Sigmoid colon (tissue), 7 donors: ENCODE data around the gene SMG7. TPM values are rescaled to one million over a fixed set of nuclear protein-coding genes. Genes with fewer than 3 reads are reported as not detected.
"Not testable (repeated sequence)": the region's sequence is repeated elsewhere in the genome, so short reads cannot be mapped to it uniquely, and the experiment has no call there.

ENCODE experiments used
- DNase-seq: peaks from one replicate; pipeline ENCODE4 v3.0.0-alpha.2; 2019
- H3K27ac ChIP-seq, 4 donors: fragments of 200-600 bp; sonication (generic); one replicate each; pipeline ENCODE4 v1.5.1; 2016 to 2019; ENCODE audit warnings: mild to moderate bottlenecking in 1 of 4
- H3K27me3 ChIP-seq, 3 donors: fragments of 200-600 bp; sonication (generic); one replicate each; pipeline ENCODE4 v1.5.1; 2019; ENCODE audit warnings: mild to moderate bottlenecking in 1 of 3
- H3K36me3 ChIP-seq, 4 donors: fragments of 200-600 bp; sonication (generic); one replicate each; pipeline ENCODE4 v1.5.1; 2016 to 2019
- H3K4me1 ChIP-seq, 4 donors: fragments of 200-600 bp; sonication (generic); one replicate each; pipeline ENCODE4 v1.5.1; 2017 to 2019
- H3K4me3 ChIP-seq, 4 donors: fragments of 200-600 bp; sonication (generic); one replicate each; pipeline ENCODE4 v1.5.1; 2017 to 2019; ENCODE audit warnings: mild to moderate bottlenecking in 2 of 4, moderate library complexity in 1 of 4
- H3K9me3 ChIP-seq, 4 donors: fragments of 200-600 bp in 3 of 4; sonication (generic) in 3 of 4; one replicate each; pipeline versions ENCODE4 v1.5.1 to v1.6.1; 2013 to 2019
- CTCF ChIP-seq, 4 experiments: fragments of 450-650 bp in 3 of 4; fragments of 200-600 bp in 1 of 4; IDR thresholded peaks; one replicate each; pipeline ENCODE4 v1.5.1; 2016 to 2019; ENCODE audit warnings: antibody characterized with exemption in 4 of 4, mild to moderate bottlenecking in 3 of 4, moderate library complexity in 2 of 4
- EP300 ChIP-seq, 4 donors: sonication (generic); formaldehyde crosslinking; IDR thresholded peaks; one replicate each; pipeline ENCODE4 v1.6.1; 2017; ENCODE audit warnings: antibody characterized with exemption in 4 of 4
- POLR2A ChIP-seq, 2 donors: fragments of 450-650 bp; IDR thresholded peaks; one replicate each; pipeline ENCODE4 v1.6.1; 2016; ENCODE audit warnings: antibody characterized with exemption in 2 of 2, mild to moderate bottlenecking in 2 of 2, moderate library complexity in 2 of 2
- POLR2AphosphoS5 ChIP-seq, 4 donors: sonication (generic); formaldehyde crosslinking; IDR thresholded peaks; one replicate each; pipeline ENCODE4 v1.6.1; 2017; ENCODE audit warnings: antibody characterized with exemption in 4 of 4
- WGBS, 2 donors: extraction: QIAGEN DNeasy Blood & Tissue Kit; methylation state at CpG; one replicate each; pipeline ENCODE4 v1.1.7; 2013; 5-methylcytosine and 5-hydroxymethylcytosine counted together
- intact Hi-C: fragments of 100-400 bp; cut with DNase I; formaldehyde crosslinking; loops from one replicate; pipeline ENCODE4 v1.15.1; 2023
- polyA plus RNA-seq, 3 donors: library from polyadenylated mRNA; stranded (reverse); fragments of 200-250 nt; gene quantifications; one replicate each; pipeline ENCODE4 v1.2.3, GENCODE V29; 2013
- total RNA-seq, 4 donors: library from RNA; depleted of rRNA; stranded (reverse); fragments of >200 nt; gene quantifications; one replicate each; pipeline ENCODE4 v1.1.0, GENCODE V29; 2016
- donor health status: healthy with polysubstance abuse.
- donor health status: Bipolar disorder and iron deficiency.
- donor health status: healthy.

Gene SMG7
- 10 to 100 TPM; 31.0 to 46.5 (median 35.2) TPM for total RNA-seq
- polyA plus RNA-seq, result 10 to 100 TPM; 16.8 to 34.0 (median 31.1) TPM

- Histone ChIP-seq H3K27me3 (no peaks in the 10 kb centered on the region), H3K9me3 (no peaks in the 10 kb centered on the region), H3K36me3 (no peaks in the 10 kb centered on the region), H3K27ac (peak within 1 kb of the TSS; percentile 89 to 96 (median 95)), H3K4me3 (peak within 1 kb of the TSS; percentile 68 to 100 (median 91)), H3K4me1 (peaks cover 0 to 43% (median 34%) of the 10 kb centered on the region in 4 donors)
- intact Hi-C loops, result loop anchor here (2.0 to 5.0 kb wide), 4 partner anchors 40 to 192 kb away; no protein-coding TSS in a partner anchor
- no peak for TF ChIP-seq EP300 (IDR thresholded peaks at IDR 0.05)
- peak in 3 of 4 donors; percentile 24 to 72 (median 68) for TF ChIP-seq POLR2AphosphoS5 (IDR thresholded peaks at IDR 0.05)
- TF ChIP-seq POLR2A (IDR thresholded peaks at IDR 0.05), result no peak
- no peak for TF ChIP-seq CTCF (IDR thresholded peaks at IDR 0.05)
- DNase-seq, result no peak
- 0% methylated on average over 70 of the region's 70 CpGs for WGBS, 2 donors
These were observed at the start of gene SMG7 for GRCh38 chr1:183472488-183473216. Gene SMG7 (plus strand): TSS chr1:183472499. CDS start chr1:183472621, 122 bp downstream.

- DNase-seq, result no peak
- Histone ChIP-seq H3K27ac (no peak overlapping the region), H3K4me3 (no peak overlapping the region), H3K27me3 (peaks cover 0 to 13% (median 0%) of the 10 kb centered on the region in 3 donors), H3K4me1 (no peaks in the 10 kb centered on the region), H3K36me3 (no peaks in the 10 kb centered on the region), H3K9me3 (no peaks in the 10 kb centered on the region)
- intact Hi-C loops, result no loop called here
- 40 to 51% methylated on average over 1 of the region's 1 CpG for WGBS, 2 donors
- no peak for TF ChIP-seq POLR2A (IDR thresholded peaks at IDR 0.05)
- TF ChIP-seq EP300 (IDR thresholded peaks at IDR 0.05), result no peak
- no peak for TF ChIP-seq CTCF (IDR thresholded peaks at IDR 0.05)
- TF ChIP-seq POLR2AphosphoS5 (IDR thresholded peaks at IDR 0.05), result no peak
These were observed 48.8 kb upstream of the SMG7 start for GRCh38 chr1:183423541-183423940.

- TF ChIP-seq CTCF (IDR thresholded peaks at IDR 0.05) (no peak), EP300 (IDR thresholded peaks at IDR 0.05) (no peak), POLR2A (IDR thresholded peaks at IDR 0.05) (no peak), POLR2AphosphoS5 (IDR thresholded peaks at IDR 0.05) (no peak)
- intact Hi-C loops, result no loop called here
- H3K4me3 ChIP-seq, result no peak overlapping the region
- H3K27ac ChIP-seq, result no peak overlapping the region
- no peaks in the 10 kb centered on the region for H3K9me3 ChIP-seq
- H3K27me3 ChIP-seq, result peaks cover 0 to 2% (median 0%) of the 10 kb centered on the region in 3 donors
- H3K36me3 ChIP-seq, result no peaks in the 10 kb centered on the region
- DNase-seq, result no peak
- no peaks in the 10 kb centered on the region for H3K4me1 ChIP-seq
These were observed 47.6 kb upstream of the SMG7 start for GRCh38 chr1:183424691-183425090.

GRCh38 chr1:183427591-183427990 lies 44.7 kb upstream of the SMG7 start:
- H3K27me3 ChIP-seq, H3K4me1 ChIP-seq, H3K36me3 ChIP-seq, H3K27ac ChIP-seq, intact Hi-C loops, H3K9me3 ChIP-seq, DNase-seq, H3K4me3 ChIP-seq: not testable (repeated sequence)
- 29 to 69% methylated on average over 3 of the region's 3 CpGs for WGBS, 2 donors

DNA sequence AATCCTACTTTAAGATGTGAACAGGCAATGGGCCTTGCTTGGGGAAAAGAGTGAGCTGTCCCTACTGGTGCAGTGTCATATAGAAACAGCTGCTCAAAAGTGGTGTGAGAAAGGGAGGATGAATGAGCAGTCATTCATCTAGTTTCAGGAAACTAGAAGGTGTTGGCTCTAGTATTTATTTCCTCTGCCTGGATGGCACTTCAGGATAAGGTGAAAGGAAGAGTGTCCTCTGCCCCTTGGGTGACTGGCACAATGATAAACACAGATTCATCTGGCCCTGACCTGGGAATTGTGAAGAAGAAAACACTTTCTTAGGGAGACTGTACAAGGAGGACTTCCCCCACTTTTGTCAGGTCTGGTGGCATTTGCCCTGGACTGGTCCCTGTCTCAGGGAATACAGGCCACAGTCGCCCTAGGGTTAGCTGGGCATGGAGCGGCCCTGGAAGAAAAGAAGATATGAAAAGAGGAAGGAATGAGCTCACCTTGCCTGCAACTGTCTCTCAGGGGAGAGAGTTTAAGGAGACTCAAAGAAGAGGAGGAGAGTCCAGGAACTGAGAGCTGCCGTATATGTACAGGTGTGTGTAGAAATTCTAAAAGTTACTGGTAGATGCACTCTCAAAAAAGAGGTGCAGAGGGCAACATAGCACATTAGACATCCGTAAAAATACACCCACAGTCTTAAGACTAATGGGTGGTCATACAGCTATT lies 40.3 kb upstream of the SMG7 start:
- Histone ChIP-seq H3K9me3 (no peaks in the 10 kb centered on the region), H3K4me1 (no peaks in the 10 kb centered on the region), H3K27ac (no peak overlapping the region), H3K4me3 (no peak overlapping the region), H3K27me3 (no peaks in the 10 kb centered on the region), H3K36me3 (no peaks in the 10 kb centered on the region)
- no peak for DNase-seq
- intact Hi-C loops, result no loop called here
- no peak for TF ChIP-seq CTCF (IDR thresholded peaks at IDR 0.05)
- no peak for TF ChIP-seq POLR2AphosphoS5 (IDR thresholded peaks at IDR 0.05)
- no peak for TF ChIP-seq POLR2A (IDR thresholded peaks at IDR 0.05)
- no peak for TF ChIP-seq EP300 (IDR thresholded peaks at IDR 0.05)
- 69 to 87% methylated on average over 4 of the region's 4 CpGs for WGBS, 2 donors
